ENCODE data around the gene KLHL9. TPM values are rescaled to one million over a fixed set of nuclear protein-coding genes. Genes with fewer than 3 reads are reported as not detected.

The KLHL9 gene
- total RNA-seq, 6 experiments from 2014 or later, result 25.7 to 32.2 (median 29.9) TPM

DNA sequence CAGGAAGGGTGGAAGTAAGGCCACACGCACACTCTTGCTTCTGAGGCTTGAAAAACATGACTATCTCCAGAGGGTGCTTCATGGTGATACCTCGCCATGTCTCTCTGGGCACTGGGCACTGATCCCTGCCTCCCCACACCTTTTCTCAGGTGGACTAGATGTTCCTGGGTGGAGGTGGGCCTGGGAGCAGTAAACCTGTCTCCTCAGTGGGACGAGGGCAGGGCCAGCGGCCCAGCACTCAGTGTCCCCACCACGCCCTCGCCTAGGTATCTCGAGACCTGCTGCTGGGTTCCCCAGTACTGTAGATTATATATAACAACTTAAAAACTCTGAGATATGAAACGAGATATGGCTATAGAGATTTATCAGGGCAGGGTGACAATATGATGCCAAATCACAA lies 27.1 kb upstream of the KLHL9 start:
- Mint-ChIP-seq H3K27me3 (ENCODE audit: insufficient read depth) (peaks cover 36% of the 10 kb centered on the region), H3K4me1 (ENCODE audit: low read depth) (no peaks in the 10 kb centered on the region; the same call in 1 of the 2 replicates), H3K36me3 (ENCODE audit: low read depth) (no peaks in the 10 kb centered on the region), H3K9me3 (no peaks in the 10 kb centered on the region), H3K27ac (no peak overlapping the region), H3K4me3 (no peak overlapping the region)
- TF ChIP-seq, protein P1, sequence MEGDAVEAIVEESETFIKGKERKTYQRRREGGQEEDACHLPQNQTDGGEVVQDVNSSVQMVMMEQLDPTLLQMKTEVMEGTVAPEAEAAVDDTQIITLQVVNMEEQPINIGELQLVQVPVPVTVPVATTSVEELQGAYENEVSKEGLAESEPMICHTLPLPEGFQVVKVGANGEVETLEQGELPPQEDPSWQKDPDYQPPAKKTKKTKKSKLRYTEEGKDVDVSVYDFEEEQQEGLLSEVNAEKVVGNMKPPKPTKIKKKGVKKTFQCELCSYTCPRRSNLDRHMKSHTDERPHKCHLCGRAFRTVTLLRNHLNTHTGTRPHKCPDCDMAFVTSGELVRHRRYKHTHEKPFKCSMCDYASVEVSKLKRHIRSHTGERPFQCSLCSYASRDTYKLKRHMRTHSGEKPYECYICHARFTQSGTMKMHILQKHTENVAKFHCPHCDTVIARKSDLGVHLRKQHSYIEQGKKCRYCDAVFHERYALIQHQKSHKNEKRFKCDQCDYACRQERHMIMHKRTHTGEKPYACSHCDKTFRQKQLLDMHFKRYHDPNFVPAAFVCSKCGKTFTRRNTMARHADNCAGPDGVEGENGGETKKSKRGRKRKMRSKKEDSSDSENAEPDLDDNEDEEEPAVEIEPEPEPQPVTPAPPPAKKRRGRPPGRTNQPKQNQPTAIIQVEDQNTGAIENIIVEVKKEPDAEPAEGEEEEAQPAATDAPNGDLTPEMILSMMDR (IDR thresholded peaks at IDR 0.05), result no peak
- DNase-seq, result no peak

DNA sequence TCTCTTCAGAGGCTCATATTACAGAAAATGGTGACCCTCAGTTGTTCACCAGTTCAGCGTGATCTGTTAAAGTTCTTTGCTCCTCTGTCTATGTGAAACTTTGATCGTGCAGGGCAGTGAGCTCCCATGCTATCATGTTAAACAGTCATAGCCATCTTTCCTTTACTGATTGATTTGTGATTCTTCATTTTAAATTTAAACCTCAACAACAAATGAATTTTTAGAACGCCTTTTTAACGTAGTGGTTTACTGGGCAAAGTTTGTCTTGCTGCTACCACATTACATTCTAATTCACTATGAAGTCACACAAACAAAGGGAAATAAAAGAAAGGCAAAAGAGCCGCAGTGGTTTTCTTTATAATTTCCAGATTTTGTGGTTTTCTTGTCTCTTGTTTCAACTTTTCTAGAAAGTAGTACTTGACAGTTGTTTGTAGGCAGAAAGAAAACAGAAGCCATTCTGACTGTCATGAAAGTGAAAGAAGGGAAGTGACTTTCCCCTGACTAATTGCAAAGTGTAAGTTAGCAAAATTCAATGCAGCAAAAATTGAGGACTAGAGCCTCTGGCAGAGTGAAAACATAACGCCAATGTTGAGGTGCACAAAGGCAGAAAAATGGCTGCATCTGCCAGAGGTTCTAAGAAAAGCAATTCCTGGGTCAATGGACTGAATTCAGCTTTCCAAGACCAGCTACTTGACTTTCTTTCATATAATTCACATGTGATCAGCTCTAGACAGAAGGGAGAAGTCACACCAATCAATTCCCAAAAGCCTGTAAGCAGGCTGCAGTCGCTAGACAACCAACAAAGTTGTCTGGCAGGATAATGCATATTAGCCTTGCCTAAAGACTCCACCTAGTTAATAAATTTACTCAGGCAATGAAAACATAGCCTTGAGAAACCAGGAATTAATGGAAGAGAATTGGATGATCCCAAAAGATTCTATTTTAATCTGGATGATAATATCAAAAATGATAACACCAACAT lies 22.6 kb upstream of the KLHL9 start:
- TF ChIP-seq, protein P1 (IDR thresholded peaks at IDR 0.05), result no peak
- no peak for DNase-seq
- Mint-ChIP-seq H3K4me3 (peak overlapping the region; percentile 41; the same call in 1 of the 2 replicates), H3K36me3 (ENCODE audit: low read depth) (no peaks in the 10 kb centered on the region), H3K27me3 (ENCODE audit: insufficient read depth) (peaks cover 41% of the 10 kb centered on the region), H3K4me1 (ENCODE audit: low read depth) (no peaks in the 10 kb centered on the region; the same call in 1 of the 2 replicates), H3K9me3 (peaks cover 5% of the 10 kb centered on the region; the same call in 1 of the 2 replicates), H3K27ac (no peak overlapping the region)

DNA sequence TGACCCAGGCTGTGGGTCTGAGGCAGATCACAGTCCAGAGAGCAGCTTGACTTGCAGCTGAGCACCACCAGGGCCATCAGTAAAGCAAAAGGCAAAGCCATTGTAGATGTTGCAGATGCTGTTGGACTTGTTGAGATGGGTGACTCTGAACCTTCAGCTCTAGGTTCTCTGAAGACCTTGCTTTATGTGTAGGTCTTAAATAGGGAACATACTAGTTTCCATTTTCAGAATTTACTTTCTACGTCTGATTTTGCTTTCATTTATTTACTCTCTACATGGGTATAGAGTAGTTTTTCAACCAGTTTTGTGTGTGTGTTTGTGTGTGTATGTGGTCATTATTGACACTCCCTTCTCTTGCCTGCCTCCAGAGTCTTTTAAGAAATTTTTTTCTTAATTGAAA lies 15.6 kb upstream of the KLHL9 start, which contains the start of gene IFNA6:
Gene IFNA6 (minus strand): TSS at position 101 of the 400 bp plus-strand sequence. CDS start 0 bp downstream, at position 101.
- no peak within 1 kb of the TSS for H3K27ac Mint-ChIP-seq
- H3K9me3 Mint-ChIP-seq, result peaks cover 5% of the 10 kb centered on the region
- no peaks in the 10 kb centered on the region for H3K4me1 Mint-ChIP-seq (ENCODE audit: low read depth)
- H3K4me3 Mint-ChIP-seq, result no peak within 1 kb of the TSS
- H3K36me3 Mint-ChIP-seq (ENCODE audit: low read depth), result no peaks in the 10 kb centered on the region
- peaks cover 26% of the 10 kb centered on the region for H3K27me3 Mint-ChIP-seq (ENCODE audit: insufficient read depth)
- TF ChIP-seq, protein P1 (IDR thresholded peaks at IDR 0.05), result no peak
- no peak for DNase-seq

DNA sequence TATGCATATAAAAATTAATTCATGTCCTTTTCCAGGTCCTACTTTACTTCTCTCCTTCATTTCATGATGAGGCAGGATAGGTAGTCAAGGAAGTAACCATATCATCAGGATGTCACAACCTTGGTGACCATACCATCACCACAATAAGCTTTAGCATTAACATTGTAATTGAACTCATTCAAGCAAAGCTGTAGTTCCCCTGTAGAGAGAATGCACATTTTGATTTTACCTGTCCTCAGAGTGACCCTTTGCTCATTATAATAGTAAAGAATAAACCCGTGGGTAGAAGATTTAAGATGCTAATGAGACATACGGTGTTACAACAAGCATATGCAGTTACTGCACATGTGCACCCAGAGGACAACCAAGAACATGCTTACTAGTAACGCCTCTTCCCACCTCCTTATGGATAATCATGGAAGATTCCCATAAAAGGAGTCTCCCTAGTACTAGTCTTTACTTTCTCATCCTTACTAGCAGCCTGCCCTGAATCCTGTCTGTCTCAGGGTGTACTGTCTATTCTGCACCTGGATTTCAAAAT lies 13.3 kb upstream of the KLHL9 start:
- peaks cover 17% of the 10 kb centered on the region for H3K27me3 Mint-ChIP-seq (ENCODE audit: insufficient read depth)
- TF ChIP-seq, protein P1 (IDR thresholded peaks at IDR 0.05), result no peak

DNA sequence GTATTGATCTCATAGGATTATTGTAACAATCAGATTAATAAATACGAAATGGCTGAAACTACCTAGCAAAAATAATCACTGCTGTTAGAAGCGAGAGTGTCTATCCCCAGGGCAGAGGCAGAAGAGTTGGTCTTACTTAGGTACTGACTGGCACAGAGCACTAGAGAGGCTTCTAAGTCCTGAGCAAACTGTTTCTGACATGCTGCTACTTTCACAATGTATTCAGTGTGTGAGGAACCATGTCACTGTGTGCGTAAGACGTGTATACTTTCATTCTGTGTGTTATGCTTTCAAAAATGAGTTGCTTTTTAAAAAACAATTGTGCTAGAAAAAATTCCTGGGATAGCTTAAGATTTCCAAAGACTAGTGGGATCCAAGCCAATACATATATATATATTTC lies 5.5 kb upstream of the KLHL9 start:
- Mint-ChIP-seq H3K4me1 (ENCODE audit: low read depth) (peaks cover 8% of the 10 kb centered on the region), H3K27ac (no peak overlapping the region), H3K9me3 (peaks cover 18% of the 10 kb centered on the region), H3K36me3 (ENCODE audit: low read depth) (peaks cover 6% of the 10 kb centered on the region; the same call in 1 of the 2 replicates), H3K4me3 (no peak overlapping the region), H3K27me3 (ENCODE audit: insufficient read depth) (peaks cover 15% of the 10 kb centered on the region)
- TF ChIP-seq, protein P1 (IDR thresholded peaks at IDR 0.05), result no peak
- no peak for DNase-seq

More for the DNA sequence above, 13.3 kb upstream of the KLHL9 start:
- no peak for DNase-seq
- no peaks in the 10 kb centered on the region for H3K4me1 Mint-ChIP-seq (ENCODE audit: low read depth)
- peaks cover 15% of the 10 kb centered on the region for H3K9me3 Mint-ChIP-seq
- peaks cover 3% of the 10 kb centered on the region; the same call in 1 of the 2 replicates for H3K36me3 Mint-ChIP-seq (ENCODE audit: low read depth)
- H3K4me3 Mint-ChIP-seq, result no peak overlapping the region
- no peak overlapping the region for H3K27ac Mint-ChIP-seq

Data from HFFc6 (cell line).